Tibial nerve (tissue), 4 donors: ENCODE measurements around the gene OSBPL5.

Experiments used
- EP300 ChIP-seq, 2 donors: sonication (generic); formaldehyde crosslinking; IDR thresholded peaks; one replicate each; pipeline ENCODE4 v1.6.1; 2017; ENCODE audit warnings: antibody characterized with exemption in 2 of 2, mild to moderate bottlenecking in 1 of 2
- TF ChIP-seq, protein P1 (sequence below), 5 experiments: fragments of 200-600 bp in 3 of 5; fragments of 450-650 bp in 2 of 5; sonication (generic) in 3 of 5; IDR thresholded peaks; one replicate each; pipeline ENCODE4 v1.5.1; 2016 to 2019; ENCODE audit warnings: antibody characterized with exemption in 5 of 5, mild to moderate bottlenecking in 3 of 5, moderate library complexity in 2 of 5

DNA sequence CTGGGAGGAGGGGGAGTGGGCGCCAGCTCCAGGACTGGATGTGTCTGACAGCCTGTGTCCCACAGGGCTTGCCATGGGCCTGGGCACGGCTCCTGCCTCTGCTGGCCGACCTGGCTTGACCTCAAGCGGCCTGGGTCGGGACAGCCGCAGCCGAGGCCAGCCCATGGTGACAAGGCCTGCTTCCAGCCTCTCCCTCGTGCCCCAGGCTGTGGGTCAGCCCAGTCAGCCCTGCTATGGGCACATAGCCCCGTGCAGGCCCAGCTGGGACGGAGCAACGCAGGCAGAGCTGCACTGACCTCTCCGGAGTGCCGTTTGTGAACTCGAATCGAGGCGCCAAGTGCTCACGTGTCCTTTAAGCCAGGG, 17.9 kb downstream of the OSBPL5 start:
- TF ChIP-seq, protein P1, sequence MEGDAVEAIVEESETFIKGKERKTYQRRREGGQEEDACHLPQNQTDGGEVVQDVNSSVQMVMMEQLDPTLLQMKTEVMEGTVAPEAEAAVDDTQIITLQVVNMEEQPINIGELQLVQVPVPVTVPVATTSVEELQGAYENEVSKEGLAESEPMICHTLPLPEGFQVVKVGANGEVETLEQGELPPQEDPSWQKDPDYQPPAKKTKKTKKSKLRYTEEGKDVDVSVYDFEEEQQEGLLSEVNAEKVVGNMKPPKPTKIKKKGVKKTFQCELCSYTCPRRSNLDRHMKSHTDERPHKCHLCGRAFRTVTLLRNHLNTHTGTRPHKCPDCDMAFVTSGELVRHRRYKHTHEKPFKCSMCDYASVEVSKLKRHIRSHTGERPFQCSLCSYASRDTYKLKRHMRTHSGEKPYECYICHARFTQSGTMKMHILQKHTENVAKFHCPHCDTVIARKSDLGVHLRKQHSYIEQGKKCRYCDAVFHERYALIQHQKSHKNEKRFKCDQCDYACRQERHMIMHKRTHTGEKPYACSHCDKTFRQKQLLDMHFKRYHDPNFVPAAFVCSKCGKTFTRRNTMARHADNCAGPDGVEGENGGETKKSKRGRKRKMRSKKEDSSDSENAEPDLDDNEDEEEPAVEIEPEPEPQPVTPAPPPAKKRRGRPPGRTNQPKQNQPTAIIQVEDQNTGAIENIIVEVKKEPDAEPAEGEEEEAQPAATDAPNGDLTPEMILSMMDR (IDR thresholded peaks at IDR 0.05) = no peak
- TF ChIP-seq EP300 (IDR thresholded peaks at IDR 0.05) = peak in 1 of 2 donors; percentile 44
